Glomerular visceral epithelial cell (primary cell): Measurements from ENCODE around the gene ARHGAP35.

Experiments used
- DNase-seq: peaks from one replicate; pipeline ENCODE4 v3.0.0-alpha.2; 2016; ENCODE audit errors: extremely low spot score

The ARHGAP35 gene

GRCh38 chr19:46904114-46905060 lies 43.6 kb downstream of the ARHGAP35 start:
- DNase-seq = no peak

GRCh38 chr19:46906221-46906620 lies 45.4 kb downstream of the ARHGAP35 start:
- no peak for DNase-seq

- no peak for DNase-seq
These were observed 47.1 kb downstream of the ARHGAP35 start for GRCh38 chr19:46907880-46908279.

- no peak for DNase-seq
These were observed 48.6 kb downstream of the ARHGAP35 start for GRCh38 chr19:46909356-46909755.
